ENCODE measurements around the gene PRKCA. TPM values are rescaled to one million over a fixed set of nuclear protein-coding genes. Genes with fewer than 3 reads are reported as not detected.
A peak's percentile ranks its signal among the peaks of the same experiment; 100 is the strongest.
"Not testable (repeated sequence)": the region's sequence is repeated elsewhere in the genome, so short reads cannot be mapped to it uniquely, and the experiment has no call there.

Gene PRKCA
- total and polyA plus RNA-seq, 3 experiments from 2014 or later: 1.8 to 74.1 (median 73.9) TPM

DNA sequence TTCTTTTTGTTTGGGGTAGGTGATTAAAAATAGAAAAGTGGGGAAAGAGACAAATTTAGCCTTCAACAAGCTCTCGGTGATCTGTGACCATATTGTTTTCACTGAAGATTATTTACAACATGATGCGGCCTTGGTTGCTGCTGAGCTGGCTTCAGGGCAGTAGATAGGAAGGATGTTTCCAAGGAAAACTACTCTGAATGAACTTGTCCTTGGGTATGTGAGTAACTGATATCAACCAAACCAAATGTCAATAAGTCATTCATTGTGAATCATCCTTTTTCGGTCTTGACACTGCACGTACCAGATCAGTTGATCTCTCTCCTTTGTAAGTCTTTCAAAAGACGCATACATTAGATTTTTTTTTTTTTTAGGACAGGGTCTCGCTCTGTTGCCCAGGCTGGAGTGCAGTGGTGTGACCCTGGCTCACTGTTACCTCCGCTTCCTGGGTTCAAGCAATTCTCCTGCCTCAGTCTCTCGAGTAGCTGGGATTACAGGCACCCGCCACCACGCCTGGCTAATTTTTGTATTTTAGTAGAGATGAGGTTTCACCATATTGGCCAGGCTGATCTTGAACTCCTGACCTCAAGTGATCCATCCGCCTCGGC, 58.6 kb downstream of the PRKCA start:
- H3K27ac ChIP-seq (ENCODE audit: low read depth, low read length); H3K9me3 Mint-ChIP-seq; DNase-seq; H3K27me3 Mint-ChIP-seq; H3K36me3 ChIP-seq (ENCODE audit: insufficient read depth, low read length); H3K36me3 Mint-ChIP-seq; H3K4me3 Mint-ChIP-seq; H3K27me3 ChIP-seq (ENCODE audit: insufficient read depth, low read length, poor library complexity, severe bottlenecking); H3K27ac Mint-ChIP-seq; POLR2A ChIA-PET; CTCF ChIA-PET; H3K4me3 ChIP-seq (ENCODE audit: low read length); H3K9me3 ChIP-seq (ENCODE audit: low read length): not testable (repeated sequence)
- peaks cover 31% of the 10 kb centered on the region for H3K4me1 ChIP-seq (ENCODE audit: insufficient read depth, low read length)
- peaks cover 21 to 47% (median 34%) of the 10 kb centered on the region in 3 donors for H3K4me1 Mint-ChIP-seq

DNA sequence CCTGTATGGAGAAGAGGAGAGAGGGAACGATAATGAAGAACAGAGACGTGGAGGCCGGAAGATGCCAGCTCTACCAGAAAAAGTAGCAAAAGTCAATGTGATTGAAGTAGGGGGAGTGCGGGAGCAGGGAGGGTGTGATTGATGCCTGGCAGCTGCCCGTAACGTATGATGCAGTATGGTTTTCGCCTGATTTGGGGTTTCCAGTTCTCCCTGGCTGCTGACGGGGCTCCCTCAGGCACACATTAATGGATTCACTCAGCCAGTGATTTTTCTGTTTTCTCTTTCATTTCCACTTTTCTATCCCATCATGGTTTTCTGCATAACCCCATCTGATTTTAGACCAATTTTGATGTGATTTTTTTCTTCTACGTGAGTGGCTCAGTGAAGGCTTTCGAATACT, 62.1 kb downstream of the PRKCA start:
- DNase-seq: no peak

GRCh38 chr17:66364990-66365490, 62.6 kb downstream of the PRKCA start:
- Histone ChIP-seq H3K4me3 (ENCODE audit: low read length) (no peak overlapping the region), H3K27me3 (ENCODE audit: insufficient read depth, low read length, poor library complexity, severe bottlenecking) (no peaks in the 10 kb centered on the region)
- POLR2A ChIA-PET: no interaction called here

More for the DNA sequence above, 62.1 kb downstream of the PRKCA start:
- Mint-ChIP-seq H3K4me3 (no peak overlapping the region), H3K36me3 (no peaks in the 10 kb centered on the region), H3K27ac (peak overlapping the region in 1 of 8 donors; percentile 41), H3K9me3 (no peaks in the 10 kb centered on the region), H3K4me1 (peaks cover 27 to 54% (median 44%) of the 10 kb centered on the region in 3 donors), H3K27me3 (no peaks in the 10 kb centered on the region)
- no peak overlapping the region for H3K4me3 ChIP-seq (ENCODE audit: low read length)
- H3K4me1 ChIP-seq (ENCODE audit: insufficient read depth, low read length): peaks cover 51% of the 10 kb centered on the region
- no peak overlapping the region for H3K27ac ChIP-seq (ENCODE audit: low read depth, low read length)
- POLR2A ChIA-PET: no interaction called here
- H3K36me3 ChIP-seq (ENCODE audit: insufficient read depth, low read length): no peaks in the 10 kb centered on the region
- no peaks in the 10 kb centered on the region for H3K27me3 ChIP-seq (ENCODE audit: insufficient read depth, low read length, poor library complexity, severe bottlenecking)
- CTCF ChIA-PET: no interaction called here
- H3K9me3 ChIP-seq (ENCODE audit: low read length): no peaks in the 10 kb centered on the region

DNA sequence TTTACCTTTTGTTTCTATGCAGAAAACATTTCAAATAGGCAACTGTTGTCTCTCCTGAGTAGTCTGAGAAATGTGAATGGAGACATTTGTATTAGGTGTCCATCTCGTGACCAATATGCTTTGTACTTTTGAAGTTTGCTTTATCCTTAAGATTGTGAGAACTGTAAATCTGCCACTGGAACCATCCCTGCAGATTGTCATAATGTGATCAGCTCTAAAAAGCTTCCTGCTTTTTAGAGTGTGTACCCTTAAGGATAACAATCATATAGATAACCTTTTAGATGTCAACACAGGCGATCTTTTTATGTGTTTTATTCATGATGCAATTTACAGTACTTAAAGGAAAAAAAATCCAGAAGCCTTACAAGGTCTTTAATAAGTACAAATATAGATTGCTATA, 63.5 kb downstream of the PRKCA start:
- no peak overlapping the region for H3K27ac ChIP-seq (ENCODE audit: low read depth, low read length)
- Mint-ChIP-seq H3K9me3 (no peaks in the 10 kb centered on the region), H3K4me1 (peaks cover 27 to 55% (median 44%) of the 10 kb centered on the region in 3 donors), H3K27me3 (no peaks in the 10 kb centered on the region), H3K27ac (no peak overlapping the region), H3K4me3 (no peak overlapping the region), H3K36me3 (peaks cover 0 to 4% (median 0%) of the 10 kb centered on the region in 3 donors)
- CTCF ChIA-PET: no interaction called here
- no peaks in the 10 kb centered on the region for H3K27me3 ChIP-seq (ENCODE audit: insufficient read depth, low read length, poor library complexity, severe bottlenecking)
- no peak for DNase-seq
- POLR2A ChIA-PET: no interaction called here
- H3K4me1 ChIP-seq (ENCODE audit: insufficient read depth, low read length): peaks cover 51% of the 10 kb centered on the region
- H3K4me3 ChIP-seq (ENCODE audit: low read length): no peak overlapping the region
- H3K9me3 ChIP-seq (ENCODE audit: low read length): no peaks in the 10 kb centered on the region
- H3K36me3 ChIP-seq (ENCODE audit: insufficient read depth, low read length): no peaks in the 10 kb centered on the region

More at GRCh38 chr17:66364990-66365490, 62.6 kb downstream of the PRKCA start:
- Mint-ChIP-seq H3K27me3 (no peaks in the 10 kb centered on the region), H3K9me3 (no peaks in the 10 kb centered on the region), H3K4me3 (peak overlapping the region in 1 of 7 donors; percentile 10), H3K27ac (peak overlapping the region in 3 of 8 donors; percentile 31 to 78 (median 34)), H3K4me1 (peaks cover 27 to 54% (median 44%) of the 10 kb centered on the region in 3 donors), H3K36me3 (peaks cover 0 to 4% (median 0%) of the 10 kb centered on the region in 3 donors)
- Histone ChIP-seq H3K4me1 (ENCODE audit: insufficient read depth, low read length) (peaks cover 51% of the 10 kb centered on the region), H3K36me3 (ENCODE audit: insufficient read depth, low read length) (no peaks in the 10 kb centered on the region), H3K9me3 (ENCODE audit: low read length) (no peaks in the 10 kb centered on the region), H3K27ac (ENCODE audit: low read depth, low read length) (no peak overlapping the region)
- DNase-seq: no peak
- CTCF ChIA-PET: no interaction called here

- Mint-ChIP-seq H3K4me1 (peaks cover 25 to 56% (median 46%) of the 10 kb centered on the region in 3 donors), H3K9me3 (no peaks in the 10 kb centered on the region), H3K36me3 (peaks cover 0 to 4% (median 0%) of the 10 kb centered on the region in 3 donors), H3K4me3 (no peak overlapping the region), H3K27ac (peak overlapping the region in 2 of 8 donors; percentile 24 to 28), H3K27me3 (no peaks in the 10 kb centered on the region)
- no peak for DNase-seq
- Histone ChIP-seq H3K36me3 (ENCODE audit: insufficient read depth, low read length) (no peaks in the 10 kb centered on the region), H3K4me1 (ENCODE audit: insufficient read depth, low read length) (peaks cover 46% of the 10 kb centered on the region), H3K9me3 (ENCODE audit: low read length) (no peaks in the 10 kb centered on the region), H3K4me3 (ENCODE audit: low read length) (no peak overlapping the region), H3K27ac (ENCODE audit: low read depth, low read length) (no peak overlapping the region), H3K27me3 (ENCODE audit: insufficient read depth, low read length, poor library complexity, severe bottlenecking) (no peaks in the 10 kb centered on the region)
- ChIA-PET CTCF (no interaction called here), POLR2A (no interaction called here)
Measured at GRCh38 chr17:66367107-66367506, 64.7 kb downstream of the PRKCA start.

DNA sequence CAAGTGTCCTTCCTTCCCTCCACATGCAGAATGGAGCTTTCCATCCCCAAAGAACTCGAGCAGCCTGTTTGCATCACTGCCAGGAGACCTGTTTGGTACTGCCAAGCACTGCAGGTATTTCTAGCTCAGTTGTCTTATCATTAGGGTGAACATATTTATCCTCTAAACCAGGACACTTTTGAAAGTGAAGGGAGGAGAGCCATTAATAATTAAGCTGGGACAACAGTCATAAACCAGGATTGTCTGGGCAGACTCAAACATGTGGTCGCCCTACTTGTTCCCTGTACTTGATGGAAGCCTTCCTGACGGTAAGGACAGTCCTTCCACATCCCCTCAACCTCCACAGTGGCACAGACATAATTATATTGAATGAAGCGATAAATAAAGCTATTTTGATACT, 67.4 kb downstream of the PRKCA start:
- Mint-ChIP-seq H3K36me3 (peaks cover 0 to 4% (median 0%) of the 10 kb centered on the region in 3 donors), H3K27me3 (no peaks in the 10 kb centered on the region), H3K9me3 (no peaks in the 10 kb centered on the region), H3K4me1 (peaks cover 26 to 56% (median 33%) of the 10 kb centered on the region in 3 donors), H3K27ac (peak overlapping the region in 2 of 8 donors; percentile 2 to 23), H3K4me3 (no peak overlapping the region)
- Histone ChIP-seq H3K4me3 (ENCODE audit: low read length) (no peak overlapping the region), H3K27ac (ENCODE audit: low read depth, low read length) (no peak overlapping the region), H3K9me3 (ENCODE audit: low read length) (no peaks in the 10 kb centered on the region), H3K27me3 (ENCODE audit: insufficient read depth, low read length, poor library complexity, severe bottlenecking) (no peaks in the 10 kb centered on the region), H3K4me1 (ENCODE audit: insufficient read depth, low read length) (peaks cover 45% of the 10 kb centered on the region), H3K36me3 (ENCODE audit: insufficient read depth, low read length) (no peaks in the 10 kb centered on the region)
- no peak for DNase-seq
- ChIA-PET POLR2A (no interaction called here), CTCF (interaction anchor here (1.0 kb wide), 1 partner anchor 16 kb away, joined by 3 read pairs; no protein-coding TSS in a partner anchor)

DNA sequence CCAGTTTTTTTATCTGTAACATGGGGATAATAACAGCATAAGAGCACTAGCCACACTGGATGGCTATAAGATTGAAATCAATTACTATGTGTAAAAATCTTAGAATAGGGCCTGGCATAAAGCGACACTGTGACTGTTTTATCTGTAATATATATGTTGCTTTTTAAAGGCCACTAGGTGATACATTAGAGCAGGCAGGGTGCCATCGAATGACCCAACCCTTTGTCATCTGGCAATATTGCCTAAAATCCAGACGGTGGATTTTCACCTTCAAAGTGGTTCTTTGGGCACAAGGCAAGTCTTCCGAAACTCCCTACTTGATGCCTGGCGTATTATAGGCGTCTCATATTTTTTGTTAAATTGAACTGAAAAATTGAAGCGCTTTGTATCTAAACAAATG, 69.1 kb downstream of the PRKCA start:
- ChIA-PET POLR2A (no interaction called here), CTCF (no interaction called here)
- H3K4me1 ChIP-seq (ENCODE audit: insufficient read depth, low read length): peaks cover 38% of the 10 kb centered on the region
- no peak overlapping the region for H3K4me3 ChIP-seq (ENCODE audit: low read length)
- Mint-ChIP-seq H3K36me3 (peaks cover 0 to 4% (median 0%) of the 10 kb centered on the region in 3 donors), H3K27me3 (no peaks in the 10 kb centered on the region), H3K4me1 (peaks cover 20 to 50% (median 26%) of the 10 kb centered on the region in 3 donors), H3K9me3 (no peaks in the 10 kb centered on the region), H3K27ac (no peak overlapping the region), H3K4me3 (no peak overlapping the region)
- H3K9me3 ChIP-seq (ENCODE audit: low read length): no peaks in the 10 kb centered on the region
- DNase-seq: no peak
- no peak overlapping the region for H3K27ac ChIP-seq (ENCODE audit: low read depth, low read length)
- no peaks in the 10 kb centered on the region for H3K27me3 ChIP-seq (ENCODE audit: insufficient read depth, low read length, poor library complexity, severe bottlenecking)
- H3K36me3 ChIP-seq (ENCODE audit: insufficient read depth, low read length): no peaks in the 10 kb centered on the region

- H3K9me3 Mint-ChIP-seq: no peaks in the 10 kb centered on the region
- peak overlapping the region in 2 of 8 donors; percentile 26 to 84 for H3K27ac Mint-ChIP-seq
- no peak for DNase-seq
- no peaks in the 10 kb centered on the region for H3K9me3 ChIP-seq (ENCODE audit: low read length)
- peaks cover 0 to 4% (median 0%) of the 10 kb centered on the region in 3 donors for H3K36me3 Mint-ChIP-seq
- ChIA-PET CTCF (no interaction called here), POLR2A (interaction anchor here (0.5 kb wide), 1 partner anchor 30 kb away, joined by 5 read pairs; no protein-coding TSS in a partner anchor)
- no peaks in the 10 kb centered on the region for H3K36me3 ChIP-seq (ENCODE audit: insufficient read depth, low read length)
- H3K4me1 Mint-ChIP-seq: peaks cover 20 to 46% (median 22%) of the 10 kb centered on the region in 3 donors
- peaks cover 36% of the 10 kb centered on the region for H3K4me1 ChIP-seq (ENCODE audit: insufficient read depth, low read length)
- no peak overlapping the region for H3K4me3 Mint-ChIP-seq
- no peak overlapping the region for H3K27ac ChIP-seq (ENCODE audit: low read depth, low read length)
- no peaks in the 10 kb centered on the region for H3K27me3 ChIP-seq (ENCODE audit: insufficient read depth, low read length, poor library complexity, severe bottlenecking)
- H3K4me3 ChIP-seq (ENCODE audit: low read length): no peak overlapping the region
- H3K27me3 Mint-ChIP-seq: no peaks in the 10 kb centered on the region
Measured at GRCh38 chr17:66372182-66372581, 69.8 kb downstream of the PRKCA start.

Data from CD8-positive, alpha-beta memory T cell (primary cell).